CD4-positive, alpha-beta T cell treated with Interleukin-4 for 4 hours (primary cell): ENCODE measurements around the gene MINDY4.

Source experiments
- DNase-seq: peaks from one replicate; pipeline ENCODE4 v3.0.0-alpha.2; 2020

Gene MINDY4

GRCh38 chr7:30771174-30771879 is at the start of gene MINDY4:
TSS of gene MINDY4 (plus strand) at chr7:30771417. CDS start at chr7:30771494, 77 bp downstream.
- DNase-seq, result peak; percentile 57

GRCh38 chr7:30722187-30722586 is 49.0 kb upstream of the MINDY4 start:
- no peak for DNase-seq

- no peak for DNase-seq
Observed at GRCh38 chr7:30722671-30723070, 48.5 kb upstream of the MINDY4 start.

GRCh38 chr7:30723776-30724175 is 47.4 kb upstream of the MINDY4 start:
- DNase-seq, result no peak

GRCh38 chr7:30726296-30727006 is 44.8 kb upstream of the MINDY4 start:
- DNase-seq, result peak; percentile 27

- DNase-seq, result peak; percentile 59
Observed at GRCh38 chr7:30727061-30727945, 43.9 kb upstream of the MINDY4 start.

- no peak for DNase-seq
Observed at GRCh38 chr7:30728591-30729100, 42.6 kb upstream of the MINDY4 start.

- no peak for DNase-seq
Observed at GRCh38 chr7:30729642-30730041, 41.6 kb upstream of the MINDY4 start.

- DNase-seq, result no peak
Observed at GRCh38 chr7:30730097-30730496, 41.1 kb upstream of the MINDY4 start.

GRCh38 chr7:30730996-30731395 is 40.2 kb upstream of the MINDY4 start:
- no peak for DNase-seq

- DNase-seq, result no peak
Observed at GRCh38 chr7:30731581-30731980, 39.6 kb upstream of the MINDY4 start.

- no peak for DNase-seq
Observed at GRCh38 chr7:30732606-30733005, 38.6 kb upstream of the MINDY4 start.

- no peak for DNase-seq
Observed at GRCh38 chr7:30733216-30733615, 38.0 kb upstream of the MINDY4 start.

- DNase-seq, result no peak
Observed at GRCh38 chr7:30733691-30734090, 37.5 kb upstream of the MINDY4 start.

- DNase-seq, result no peak
Observed at GRCh38 chr7:30734497-30734896, 36.7 kb upstream of the MINDY4 start.

- DNase-seq, result no peak
Observed at GRCh38 chr7:30735631-30736030, 35.6 kb upstream of the MINDY4 start.

- no peak for DNase-seq
Observed at GRCh38 chr7:30736291-30736690, 34.9 kb upstream of the MINDY4 start.

- peak; percentile 18 for DNase-seq
Observed at GRCh38 chr7:30738026-30738915, 32.9 kb upstream of the MINDY4 start.

- no peak for DNase-seq
Observed at GRCh38 chr7:30739691-30740090, 31.5 kb upstream of the MINDY4 start.

- peak; percentile 66 for DNase-seq
Observed at GRCh38 chr7:30740417-30741181, 30.6 kb upstream of the MINDY4 start.

GRCh38 chr7:30741289-30741688 is 29.9 kb upstream of the MINDY4 start:
- no peak for DNase-seq
